ENCODE measurements around the gene SPACA4.

DNA sequence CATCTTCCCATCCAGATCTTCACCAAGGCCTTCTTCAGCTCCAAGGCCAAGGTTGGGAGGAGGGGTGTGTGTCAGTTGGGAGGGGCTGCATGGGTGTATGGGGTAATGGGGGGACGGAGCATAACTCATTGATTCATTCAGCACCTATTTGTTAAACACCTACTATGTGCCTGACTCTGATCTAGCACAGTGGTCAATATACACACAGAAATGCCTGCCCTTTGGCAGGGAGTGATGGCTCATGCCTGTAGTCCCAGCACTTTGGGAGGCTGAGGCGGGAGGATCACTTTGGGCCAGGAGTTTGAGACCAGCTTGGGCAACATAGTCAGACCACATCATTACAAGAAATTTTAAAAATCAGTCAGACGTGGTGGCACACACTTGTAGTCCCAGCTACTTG is 19.2 kb upstream of the SPACA4 start:
- TF ChIP-seq, protein P1, sequence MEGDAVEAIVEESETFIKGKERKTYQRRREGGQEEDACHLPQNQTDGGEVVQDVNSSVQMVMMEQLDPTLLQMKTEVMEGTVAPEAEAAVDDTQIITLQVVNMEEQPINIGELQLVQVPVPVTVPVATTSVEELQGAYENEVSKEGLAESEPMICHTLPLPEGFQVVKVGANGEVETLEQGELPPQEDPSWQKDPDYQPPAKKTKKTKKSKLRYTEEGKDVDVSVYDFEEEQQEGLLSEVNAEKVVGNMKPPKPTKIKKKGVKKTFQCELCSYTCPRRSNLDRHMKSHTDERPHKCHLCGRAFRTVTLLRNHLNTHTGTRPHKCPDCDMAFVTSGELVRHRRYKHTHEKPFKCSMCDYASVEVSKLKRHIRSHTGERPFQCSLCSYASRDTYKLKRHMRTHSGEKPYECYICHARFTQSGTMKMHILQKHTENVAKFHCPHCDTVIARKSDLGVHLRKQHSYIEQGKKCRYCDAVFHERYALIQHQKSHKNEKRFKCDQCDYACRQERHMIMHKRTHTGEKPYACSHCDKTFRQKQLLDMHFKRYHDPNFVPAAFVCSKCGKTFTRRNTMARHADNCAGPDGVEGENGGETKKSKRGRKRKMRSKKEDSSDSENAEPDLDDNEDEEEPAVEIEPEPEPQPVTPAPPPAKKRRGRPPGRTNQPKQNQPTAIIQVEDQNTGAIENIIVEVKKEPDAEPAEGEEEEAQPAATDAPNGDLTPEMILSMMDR (IDR thresholded peaks at IDR 0.05 in 2 of 3, conservative IDR thresholded peaks at IDR 0.05 in 1 of 3; ENCODE audit: insufficient read depth in 2 of 3, low read depth in 1 of 3, low read length in 3 of 3): no peak
- TF ChIP-seq TAF1 (IDR thresholded peaks at IDR 0.05; ENCODE audit: control insufficient read depth, extremely low read depth, insufficient read depth, low read length, severe bottlenecking): no peak
